HL-60 (cell line): ENCODE results near the gene PRR12.

Experiments used
- DNase-seq, 2 experiments: peaks; one replicate each; pipeline ENCODE4 v3.0.0-alpha.2; 2010 to 2020; ENCODE audit warnings: low read depth in 1 of 2, low spot score in 1 of 2
- H3K27ac ChIP-seq: fragments of 250-450 bp; sonication (Bioruptor Pico); replicated peaks from 2 replicates; pipeline ENCODE4 v1.5.1; 2020; ENCODE audit warnings: mild to moderate bottlenecking, moderate library complexity
- H3K27me3 ChIP-seq: fragments of 250-450 bp; sonication (Bioruptor Pico); 2 replicates; pipeline ENCODE4 v1.5.1; 2021; ENCODE audit warnings: mild to moderate bottlenecking, moderate library complexity; ENCODE audit not compliant: insufficient read depth, poor library complexity, severe bottlenecking
- H3K4me3 ChIP-seq: replicated peaks from 2 replicates; pipeline ENCODE4 v1.5.1; 2011; ENCODE audit warnings: mild to moderate bottlenecking, control low read depth, low read length; ENCODE audit not compliant: insufficient read depth
- CTCF ChIP-seq: IDR thresholded peaks from one replicate; pipeline ENCODE4 v1.5.1; 2011; ENCODE audit warnings: low read length, control low read depth, inconsistent platforms; ENCODE audit not compliant: insufficient read depth
- GABPA ChIP-seq: IDR thresholded peaks from 2 replicates; pipeline ENCODE4 v1.6.1; 2012; ENCODE audit warnings: low read depth
- POLR2AphosphoS5 ChIP-seq: IDR thresholded peaks from 2 replicates; pipeline ENCODE4 v1.6.1; 2012; ENCODE audit warnings: low read depth
- REST ChIP-seq: IDR thresholded peaks from 2 replicates; pipeline ENCODE4 v1.6.1; 2012; ENCODE audit warnings: low read depth; ENCODE audit not compliant: insufficient replicate concordance
- SPI1 ChIP-seq: IDR thresholded peaks from 2 replicates; pipeline ENCODE4 v1.6.1; 2012; ENCODE audit warnings: low read depth, mild to moderate bottlenecking, borderline replicate concordance

PRR12 gene

GRCh38 chr19:49543032-49543431 is 48.0 kb upstream of the PRR12 start:
- H3K27me3 ChIP-seq = no peaks in the 10 kb centered on the region
- no peak for DNase-seq
- no peak overlapping the region for H3K27ac ChIP-seq
- no peak overlapping the region for H3K4me3 ChIP-seq
- TF ChIP-seq SPI1 (no peak), GABPA (no peak), CTCF (no peak), REST (no peak), POLR2AphosphoS5 (no peak)

- TF ChIP-seq GABPA = no peak
- TF ChIP-seq CTCF = no peak
- TF ChIP-seq SPI1 = no peak
- TF ChIP-seq REST = no peak
- TF ChIP-seq POLR2AphosphoS5 = no peak
- no peak for DNase-seq
- H3K27me3 ChIP-seq = no peaks in the 10 kb centered on the region
- no peak overlapping the region for H3K27ac ChIP-seq
- no peak overlapping the region for H3K4me3 ChIP-seq
Measured at GRCh38 chr19:49544154-49544553, 46.8 kb upstream of the PRR12 start.

GRCh38 chr19:49546825-49547565 is 44.0 kb upstream of the PRR12 start:
- H3K4me3 ChIP-seq = no peak overlapping the region
- peak in 1 of 2 experiments; percentile 68 for DNase-seq
- no peaks in the 10 kb centered on the region for H3K27me3 ChIP-seq
- H3K27ac ChIP-seq = no peak overlapping the region
- TF ChIP-seq CTCF = peak; percentile 77
- TF ChIP-seq POLR2AphosphoS5 = no peak

DNA sequence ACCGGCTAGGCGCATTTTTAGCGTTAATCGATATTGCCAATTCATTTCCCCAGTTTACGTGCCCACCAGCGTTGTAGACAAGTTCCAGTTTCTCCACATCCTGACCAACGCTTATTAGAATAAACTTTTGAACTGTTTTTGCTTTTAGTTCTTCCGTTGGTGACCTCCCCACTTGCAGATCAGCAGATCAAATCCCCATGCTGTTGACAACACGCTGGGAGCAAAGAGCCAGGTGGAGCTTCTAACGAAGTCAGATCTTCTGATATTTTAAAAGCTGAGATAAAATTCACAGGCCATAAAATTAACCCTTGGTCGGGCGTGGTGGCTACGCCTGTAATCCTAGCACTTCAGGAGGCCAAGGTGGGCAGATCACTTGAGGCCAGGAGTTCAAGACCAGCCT is 41.9 kb upstream of the PRR12 start:
- H3K27ac ChIP-seq = no peak overlapping the region
- no peak for TF ChIP-seq CTCF
- H3K27me3 ChIP-seq = no peaks in the 10 kb centered on the region
- no peak for DNase-seq
- no peak overlapping the region for H3K4me3 ChIP-seq
